IMR-90 (cell line): Measurements from ENCODE around the gene ERCC3. TPM values are rescaled to one million over a fixed set of nuclear protein-coding genes. Genes with fewer than 3 reads are reported as not detected.

Source experiments
- ATAC-seq: fragments of 200-7000 bp; cut with Tn5 transposase; 2 replicates; pipeline ENCODE4 v1.9.1; 2020; ENCODE audit warnings: low read depth, mild to moderate bottlenecking, moderate library complexity
- BruUV-seq: library from RNA; stranded (reverse); fragments of 400-500 nt; replicated peaks from 2 replicates; lab custom pipeline; 2021; lab: Mats Ljungman, UMichigan
- CTCF ChIA-PET: fragments of 300-600 bp; formaldehyde crosslinking; extraction: SDS; loops from one replicate; lab custom pipeline; 2021; ENCODE audit warnings: antibody characterized with exemption; lab: Yijun Ruan, JAX
- POLR2A ChIA-PET: fragments of 300-600 bp; sonication (Branson Sonifier 250); formaldehyde crosslinking; loops from one replicate; lab custom pipeline; 2022; ENCODE audit warnings: antibody characterized with exemption; ENCODE audit not compliant: unreplicated experiment; lab: Charles Lee
- DNase-seq: peaks from one replicate; pipeline ENCODE4 v3.0.0; 2013
- H2AFZ ChIP-seq: replicated peaks from 2 replicates; pipeline ENCODE3; 2013; ENCODE audit warnings: low read length, mild to moderate bottlenecking; ENCODE audit not compliant: poor library complexity
- H2AK5ac ChIP-seq: 2 replicates; pipeline ENCODE4 v1.6.1; 2013; ENCODE audit warnings: low read depth, low read length, inconsistent platforms
- H2AK9ac ChIP-seq: replicated peaks from 2 replicates; pipeline ENCODE3; 2013; ENCODE audit warnings: mild to moderate bottlenecking, low read depth, low read length, moderate library complexity; ENCODE audit not compliant: poor library complexity
- H2BK120ac ChIP-seq: 2 replicates; pipeline ENCODE4 v1.6.1; 2013; ENCODE audit warnings: low read depth, low read length, inconsistent platforms
- H2BK15ac ChIP-seq: 3 replicates; pipeline ENCODE4 v1.6.1; 2013; ENCODE audit warnings: low read depth, low read length, inconsistent platforms
- H2BK20ac ChIP-seq: 2 replicates; pipeline ENCODE4 v1.6.1; 2013; ENCODE audit warnings: low read depth, mild to moderate bottlenecking, inconsistent platforms, low read length, moderate library complexity
- H2BK5ac ChIP-seq: 2 replicates; pipeline ENCODE4 v1.6.1; 2013; ENCODE audit warnings: mild to moderate bottlenecking, low read depth, low read length, inconsistent platforms; ENCODE audit not compliant: poor library complexity, severe bottlenecking
- H3K14ac ChIP-seq: replicated peaks from 2 replicates; pipeline ENCODE4 v1.6.1; 2013; ENCODE audit warnings: low read depth, low read length, inconsistent platforms
- H3K18ac ChIP-seq: 2 replicates; pipeline ENCODE4 v1.6.1; 2013; ENCODE audit warnings: low read depth, low read length, control low read depth
- H3K23ac ChIP-seq: 2 replicates; pipeline ENCODE4 v1.6.1; 2013; ENCODE audit warnings: low read depth, low read length, inconsistent platforms
- H3K27ac ChIP-seq: 2 replicates; pipeline ENCODE4 v1.5.1; 2013; ENCODE audit warnings: mild to moderate bottlenecking, control low read depth, low read length; ENCODE audit not compliant: insufficient read depth
- H3K27me3 ChIP-seq: 2 replicates; pipeline ENCODE4 v1.6.1; 2013; ENCODE audit warnings: low read length; ENCODE audit not compliant: control insufficient read depth, insufficient read depth
- H3K36me3 ChIP-seq: 2 replicates; pipeline ENCODE4 v1.6.1; 2013; ENCODE audit warnings: low read length, mixed read lengths; ENCODE audit not compliant: control insufficient read depth, insufficient read depth
- H3K4ac ChIP-seq: 2 replicates; pipeline ENCODE4 v1.6.1; 2013; ENCODE audit warnings: low read depth, low read length, inconsistent platforms
- H3K4me1 ChIP-seq: 2 replicates; pipeline ENCODE4 v1.6.1; 2013; ENCODE audit warnings: low read length, mixed read lengths; ENCODE audit not compliant: control insufficient read depth, insufficient read depth
- H3K4me2 ChIP-seq: 2 replicates; pipeline ENCODE4 v1.6.1; 2013; ENCODE audit warnings: low read depth, mild to moderate bottlenecking, control low read depth, low read length, moderate library complexity
- H3K4me3 ChIP-seq: 2 replicates; pipeline ENCODE4 v1.5.1; 2013; ENCODE audit warnings: low read depth, mild to moderate bottlenecking, control low read depth, low read length, moderate library complexity; ENCODE audit not compliant: insufficient read depth
- H3K56ac ChIP-seq: 2 replicates; pipeline ENCODE4 v1.6.1; 2013; ENCODE audit warnings: low read length, inconsistent platforms; ENCODE audit not compliant: insufficient read depth; ENCODE audit errors: extremely low read depth
- H3K79me1 ChIP-seq, 2 experiments: 2 replicates each; pipeline ENCODE4 v1.6.1; 2013; ENCODE audit warnings: low read length in 2 of 2, inconsistent platforms in 1 of 2, low read depth in 1 of 2
- H3K9ac ChIP-seq: 2 replicates; pipeline ENCODE4 v1.6.1; 2013; ENCODE audit warnings: low read depth, low read length, control low read depth
- H3K9me1 ChIP-seq: 2 replicates; pipeline ENCODE4 v1.6.1; 2013; ENCODE audit warnings: low read length, inconsistent platforms; ENCODE audit not compliant: insufficient read depth
- H3K9me3 ChIP-seq: 2 replicates; pipeline ENCODE4 v1.6.1; 2013; ENCODE audit warnings: low read length; ENCODE audit not compliant: control insufficient read depth, insufficient read depth
- H4K20me1 ChIP-seq: 2 replicates; pipeline ENCODE4 v1.6.1; 2013; ENCODE audit warnings: low read length, inconsistent platforms; ENCODE audit not compliant: insufficient read depth
- H4K5ac ChIP-seq: 2 replicates; pipeline ENCODE4 v1.6.1; 2013; ENCODE audit warnings: mild to moderate bottlenecking, low read depth, low read length, control low read depth
- H4K8ac ChIP-seq, 2 experiments: 2 replicates each; pipeline ENCODE4 v1.6.1; 2013; ENCODE audit warnings: low read depth in 2 of 2, low read length in 2 of 2, control low read depth in 1 of 2, inconsistent platforms in 1 of 2
- H4K91ac ChIP-seq: 2 replicates; pipeline ENCODE4 v1.6.1; 2013; ENCODE audit warnings: low read depth, low read length, inconsistent platforms; ENCODE audit not compliant: insufficient read depth
- RAD21 ChIP-seq: IDR thresholded peaks from 2 replicates; pipeline ENCODE4 v1.6.1; 2012; ENCODE audit warnings: low read length, improper control_type of control experiment
- WGBS, 2 experiments: methylation state at CpG; one replicate each; pipeline versions ENCODE4 v1.1.5 to v1.1.7; 2013; ENCODE audit warnings: missing lambda C conversion rate in 2 of 2; ENCODE audit not compliant: insufficient read length in 1 of 2; ENCODE audit errors: extremely low coverage in 2 of 2; 5-methylcytosine and 5-hydroxymethylcytosine counted together
- dilution Hi-C: fragments of 300-500 bp; cut with HindIII; formaldehyde crosslinking; loops from one replicate; pipeline ENCODE4 v1.14.3; 2018; ENCODE audit warnings: low sequenced_read_pairs; ENCODE audit not compliant: unreplicated experiment
- in situ Hi-C: fragments of 300-500 bp; cut with MboI; formaldehyde crosslinking; loops from 3 replicates; pipeline ENCODE4 v1.14.3; 2019; ENCODE audit warnings: low sequenced_read_pairs, inconsistent platforms, mixed read lengths
- intact Hi-C: fragments of 100-400 bp; cut with micrococcal nuclease; formaldehyde crosslinking; loops from 2 replicates; pipeline ENCODE4 v1.10.0; 2022
- polyA plus RNA-seq, 3 experiments: library from polyadenylated mRNA; depleted of rRNA; stranded (reverse); fragments of >200 nt; gene quantifications; 2 replicates each; pipeline ENCODE4 v1.2.3, GENCODE V29; 2012; ENCODE audit warnings: low replicate concordance in 1 of 3
- total RNA-seq: library from RNA; depleted of rRNA; stranded (reverse); fragments of >200 nt; gene quantifications from 2 replicates; pipeline ENCODE4 v1.2.3, GENCODE V29; 2012

The ERCC3 gene
- total and polyA plus RNA-seq, 2 of the 4 experiments (the other 2 are of a cell fraction) = 43.2 to 52.0 TPM

- H4K8ac ChIP-seq = no peak overlapping the region
- no peaks in the 10 kb centered on the region for H3K4me1 ChIP-seq
- H2AFZ ChIP-seq = no peak overlapping the region
- no peak overlapping the region for H4K5ac ChIP-seq
- no peak overlapping the region for H3K4me3 ChIP-seq
- no peaks in the 10 kb centered on the region for H4K20me1 ChIP-seq
- H3K56ac ChIP-seq = no peak overlapping the region
- H2BK20ac ChIP-seq = no peak overlapping the region
- H3K27ac ChIP-seq = no peak overlapping the region
- no peak overlapping the region for H2BK5ac ChIP-seq
- no peak overlapping the region for H3K14ac ChIP-seq
- dilution Hi-C loops = no loop called here
- DNase-seq (no peak), ATAC-seq (no peak)
- ChIA-PET POLR2A (no interaction called here), CTCF (no interaction called here)
- no peak overlapping the region for H2AK9ac ChIP-seq
- H4K91ac ChIP-seq = no peak overlapping the region
- intact Hi-C loops = no loop called here
- no TSS peak for BruUV-seq
- in situ Hi-C loops = no loop called here
- H3K9me3 ChIP-seq = no peaks in the 10 kb centered on the region
- no peak overlapping the region for H3K4ac ChIP-seq
- no peak overlapping the region for H2BK15ac ChIP-seq
- H3K23ac ChIP-seq = no peak overlapping the region
- H3K9ac ChIP-seq = no peak overlapping the region
- no peaks in the 10 kb centered on the region; a peak in 1 of 4 replicates for H3K79me1 ChIP-seq
- H2AK5ac ChIP-seq = no peak overlapping the region
- WGBS, 2 experiments = 96% methylated on average over 3 of the region's 8 CpGs; no CpG with 5 or more reads in 1 of the 2 experiments
- 0 out of 2 replicates have a peak, but pooled peaks cover 7% of the 10 kb centered on the region for H3K9me1 ChIP-seq
- no peak overlapping the region for H2BK120ac ChIP-seq
- H3K27me3 ChIP-seq = no peaks in the 10 kb centered on the region
- peaks cover 38% of the 10 kb centered on the region for H3K36me3 ChIP-seq
- H3K4me2 ChIP-seq = no peak overlapping the region
- no peak overlapping the region for H3K18ac ChIP-seq
- no peak for TF ChIP-seq RAD21
Measured at GRCh38 chr2:127256866-127257265, 37.1 kb downstream of the ERCC3 start.
